Esophagus squamous epithelium (tissue), 5 donors: Measurements from ENCODE around the gene IQCF5. TPM values are rescaled to one million over a fixed set of nuclear protein-coding genes. Genes with fewer than 3 reads are reported as not detected.
"Not testable (repeated sequence)": the region's sequence is repeated elsewhere in the genome, so short reads cannot be mapped to it uniquely, and the experiment has no call there.

ENCODE experiments used
- DNase-seq: peaks from one replicate; lab custom pipeline; 2025; lab: John Stamatoyannopoulos, UW
- H3K27ac ChIP-seq, 4 donors: fragments of 200-600 bp; sonication (generic); one replicate each; pipeline ENCODE4 v1.5.1; 2016 to 2019; ENCODE audit warnings: mild to moderate bottlenecking in 1 of 4
- H3K27me3 ChIP-seq, 4 donors: fragments of 200-600 bp; sonication (generic); 1 replicate in 3 of 4; 2 replicates in 1 of 4; pipeline versions ENCODE4 v1.5.1 to v1.6.0; 2017 to 2021; ENCODE audit warnings: antibody characterized with exemption in 1 of 4
- H3K36me3 ChIP-seq, 3 donors: fragments of 200-600 bp; sonication (generic); one replicate each; pipeline ENCODE4 v1.5.1; 2016 to 2019
- H3K4me1 ChIP-seq, 3 donors: fragments of 200-600 bp; sonication (generic); one replicate each; pipeline ENCODE4 v1.5.1; 2017 to 2019
- H3K4me3 ChIP-seq, 4 donors: fragments of 200-600 bp; sonication (generic); 1 replicate in 3 of 4; 2 replicates in 1 of 4; pipeline ENCODE4 v1.5.1; 2016 to 2019; ENCODE audit warnings: mild to moderate bottlenecking in 2 of 4, moderate library complexity in 1 of 4
- H3K9me3 ChIP-seq, 3 donors: fragments of 200-600 bp; sonication (generic); one replicate each; pipeline ENCODE4 v1.5.1; 2016 to 2019
- CTCF ChIP-seq, 6 experiments: fragments of 450-650 bp in 4 of 6; fragments of 200-600 bp in 2 of 6; sonication (generic) in 2 of 6; IDR thresholded peaks; one replicate each; pipeline ENCODE4 v1.5.1; 2016 to 2019; ENCODE audit warnings: antibody characterized with exemption in 6 of 6, mild to moderate bottlenecking in 4 of 6, moderate library complexity in 4 of 6
- POLR2A ChIP-seq, 4 donors: fragments of 450-650 bp; IDR thresholded peaks; one replicate each; pipeline ENCODE4 v1.6.1; 2017; ENCODE audit warnings: antibody characterized with exemption in 4 of 4, mild to moderate bottlenecking in 4 of 4, moderate library complexity in 3 of 4
- WGBS, 2 donors: methylation state at CpG; one replicate each; pipeline ENCODE4 v1.1.5; 2018; 5-methylcytosine and 5-hydroxymethylcytosine counted together
- intact Hi-C: fragments of 100-400 bp; cut with DNase I; formaldehyde crosslinking; loops from one replicate; pipeline ENCODE4 v1.15.0; 2022
- total RNA-seq, 4 donors: library from RNA; depleted of rRNA; stranded (reverse); fragments of >200 nt; gene quantifications; one replicate each; pipeline ENCODE4 v1.1.0, GENCODE V29; 2016
- donor health status: DM: yes; HTN: yes; CAD: no.

Gene IQCF5
- total RNA-seq, 4 donors from 2014 or later: not detected

GRCh38 chr3:51862886-51863285 lies 12.5 kb downstream of the IQCF5 start:
- TF ChIP-seq CTCF (IDR thresholded peaks at IDR 0.05) (no peak), POLR2A (IDR thresholded peaks at IDR 0.05) (no peak)
- WGBS, 2 donors: 75 to 93% methylated on average over 6 to 13 of the region's 13 CpGs
- intact Hi-C loops: no loop called here
- no peak for DNase-seq
- Histone ChIP-seq H3K36me3 (no peaks in the 10 kb centered on the region), H3K4me1 (no peaks in the 10 kb centered on the region), H3K9me3 (no peaks in the 10 kb centered on the region), H3K27me3 (peaks cover 0 to 14% (median 0%) of the 10 kb centered on the region in 4 donors), H3K27ac (no peak overlapping the region), H3K4me3 (no peak overlapping the region)

DNA sequence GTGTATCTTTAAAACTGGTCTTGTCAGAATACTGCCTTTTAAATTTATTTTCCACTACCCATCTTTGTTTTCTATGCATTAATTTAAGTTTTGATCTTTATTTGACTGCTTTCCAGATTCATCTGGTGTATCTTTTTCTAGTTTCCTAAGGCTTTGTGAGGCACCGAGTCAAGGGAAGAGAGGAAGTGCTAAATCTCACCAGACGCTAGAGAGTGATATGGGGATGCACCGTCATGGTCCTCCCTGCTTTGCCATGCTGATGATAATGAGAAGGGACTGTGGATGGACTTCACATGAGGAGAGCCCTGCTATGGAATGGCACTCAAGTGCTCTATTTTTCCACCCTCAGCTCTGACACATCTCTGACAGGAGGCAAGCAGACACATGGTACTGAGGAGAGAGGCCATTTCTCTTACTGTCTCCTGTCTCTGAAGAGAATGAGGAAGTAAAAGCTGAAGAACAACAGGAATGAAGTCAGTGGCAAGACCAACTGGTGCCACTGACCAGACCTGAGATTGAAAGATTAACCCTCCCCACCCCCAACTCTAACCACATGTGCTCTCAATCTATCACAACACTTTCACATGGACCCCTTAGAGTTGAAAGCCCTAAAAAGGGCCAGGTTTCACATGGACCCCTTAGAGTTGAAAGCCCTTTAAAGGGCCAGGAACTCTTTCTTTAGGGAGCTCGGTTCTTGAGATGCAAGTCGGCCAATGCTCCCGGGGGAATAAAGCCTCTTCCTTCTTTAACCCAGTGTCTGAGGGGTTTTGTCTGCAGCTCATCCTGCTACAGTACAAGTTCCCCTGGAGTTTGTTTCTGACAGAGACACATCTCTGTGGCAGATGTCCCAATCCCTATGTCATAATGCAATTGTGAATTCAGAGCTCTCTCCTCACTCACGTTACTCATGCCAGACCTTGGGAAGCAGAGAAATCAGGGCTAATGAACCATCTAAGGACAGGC lies 14.4 kb downstream of the IQCF5 start, which contains the start of gene IQCF2:
Gene IQCF2 (plus strand): TSS at position 913 of the 963 bp plus-strand sequence. CDS start 52 bp downstream, outside the sequence.
- WGBS, 2 donors: 70 to 77% methylated on average over 6 of the region's 7 CpGs
- no peak for TF ChIP-seq CTCF (IDR thresholded peaks at IDR 0.05)
- TF ChIP-seq POLR2A (IDR thresholded peaks at IDR 0.05): no peak
- Histone ChIP-seq H3K4me1 (no peaks in the 10 kb centered on the region), H3K36me3 (no peaks in the 10 kb centered on the region), H3K27ac (no peak within 1 kb of the TSS), H3K4me3 (no peak within 1 kb of the TSS), H3K27me3 (peaks cover 0 to 14% (median 0%) of the 10 kb centered on the region in 4 donors), H3K9me3 (no peaks in the 10 kb centered on the region)
- intact Hi-C loops: no loop called here
- DNase-seq: no peak

- WGBS, 2 donors: 42 to 67% methylated on average over 1 of the region's 1 CpG
- intact Hi-C loops, DNase-seq, H3K36me3 ChIP-seq, H3K9me3 ChIP-seq, H3K4me3 ChIP-seq, H3K27me3 ChIP-seq, H3K4me1 ChIP-seq, H3K27ac ChIP-seq: not testable (repeated sequence)
Observed at GRCh38 chr3:51855411-51855810, 20.0 kb downstream of the IQCF5 start.

DNA sequence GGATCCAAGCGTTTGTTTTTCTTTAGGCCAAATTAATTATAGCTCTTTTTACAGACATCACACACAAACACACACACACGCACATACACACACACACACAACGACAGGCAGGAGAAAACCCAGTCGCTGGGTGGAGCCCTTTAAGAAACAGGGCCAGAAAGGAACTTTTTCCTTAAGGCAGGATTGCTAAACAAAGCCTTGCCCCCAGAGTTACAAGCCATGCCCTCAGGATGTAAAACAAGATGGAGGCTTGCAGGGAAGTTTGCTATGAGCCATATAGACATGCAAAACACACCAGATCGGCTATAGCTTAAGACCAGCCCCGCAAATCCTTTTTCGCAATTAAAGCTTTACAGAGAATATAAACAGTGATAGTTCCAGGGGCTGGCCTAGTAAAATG lies 30.3 kb downstream of the IQCF5 start:
- Histone ChIP-seq H3K36me3 (no peaks in the 10 kb centered on the region), H3K9me3 (no peaks in the 10 kb centered on the region), H3K4me1 (no peaks in the 10 kb centered on the region), H3K4me3 (no peak overlapping the region), H3K27ac (no peak overlapping the region), H3K27me3 (peaks cover 0 to 44% (median 0%) of the 10 kb centered on the region in 4 donors)
- no peak for DNase-seq
- 60 to 69% methylated on average over 7 of the region's 7 CpGs for WGBS, 2 donors
- intact Hi-C loops: no loop called here
- TF ChIP-seq POLR2A (IDR thresholded peaks at IDR 0.05) (no peak), CTCF (IDR thresholded peaks at IDR 0.05) (no peak)

DNA sequence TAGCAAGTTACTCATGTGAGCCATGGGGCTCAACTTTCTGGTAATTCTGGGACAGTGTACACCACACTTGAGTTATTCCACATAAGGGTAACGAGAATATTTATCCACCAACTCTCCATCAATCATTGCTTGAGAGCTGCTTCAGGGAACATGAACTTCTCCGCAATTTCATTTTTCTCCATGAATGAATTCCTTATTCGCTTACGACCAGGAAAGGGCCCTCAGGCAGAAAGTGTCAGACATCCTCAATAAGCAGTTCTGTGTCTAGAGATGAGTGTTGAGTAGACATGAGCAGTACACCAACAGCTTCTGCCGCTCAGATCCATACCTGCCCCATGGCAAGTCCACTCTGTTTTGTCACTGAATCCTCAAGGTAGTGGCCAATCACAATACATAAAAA lies 38.8 kb downstream of the IQCF5 start:
- Histone ChIP-seq H3K9me3 (no peaks in the 10 kb centered on the region), H3K36me3 (no peaks in the 10 kb centered on the region), H3K4me1 (no peaks in the 10 kb centered on the region), H3K27ac (no peak overlapping the region), H3K27me3 (peaks cover 0 to 40% (median 0%) of the 10 kb centered on the region in 4 donors), H3K4me3 (no peak overlapping the region)
- WGBS, 2 donors: 69 to 74% methylated on average over 5 of the region's 5 CpGs
- intact Hi-C loops: no loop called here
- DNase-seq: no peak
- TF ChIP-seq POLR2A (IDR thresholded peaks at IDR 0.05) (no peak), CTCF (IDR thresholded peaks at IDR 0.05) (no peak)
